ENCODE data around the gene UNC5A.

UNC5A gene

DNA sequence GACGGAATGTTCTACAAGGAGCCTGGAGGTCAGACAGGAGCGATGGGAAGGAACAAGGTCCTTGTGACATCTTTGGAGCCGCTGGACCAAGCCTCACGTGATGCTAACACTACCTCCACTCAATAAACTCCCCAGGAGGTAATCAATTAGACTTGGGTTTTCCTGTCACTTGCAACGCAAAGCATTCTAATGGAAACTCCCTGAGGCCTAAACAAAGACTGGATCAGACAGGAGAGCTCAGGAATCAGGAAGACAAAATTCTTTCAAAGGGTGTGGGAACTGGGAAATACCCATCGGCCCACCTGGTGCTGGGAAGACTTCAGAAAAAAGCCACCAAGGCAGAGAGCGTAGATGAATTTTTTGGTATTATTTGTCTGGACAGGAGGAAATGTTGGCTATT lies 22.3 kb upstream of the UNC5A start:
- DNase-seq (ENCODE audit: low read depth, low spot score), result no peak
- in situ Hi-C loops (cut with HindIII; ENCODE audit: low sequenced_read_pairs), result no loop called here
- no peak overlapping the region for H3K4me3 ChIP-seq (ENCODE audit: low read depth, low read length)
- TF ChIP-seq CTCF (IDR thresholded peaks at IDR 0.05; ENCODE audit: low read depth, low read length), result no peak

- no peak for TF ChIP-seq CTCF (IDR thresholded peaks at IDR 0.05; ENCODE audit: low read depth, low read length)
- no peak for DNase-seq (ENCODE audit: low read depth, low spot score)
- in situ Hi-C loops (cut with HindIII; ENCODE audit: low sequenced_read_pairs), result no loop called here
- no peak overlapping the region for H3K4me3 ChIP-seq (ENCODE audit: low read depth, low read length)
Measured at GRCh38 chr5:176788941-176789872, 21.2 kb upstream of the UNC5A start.

DNA sequence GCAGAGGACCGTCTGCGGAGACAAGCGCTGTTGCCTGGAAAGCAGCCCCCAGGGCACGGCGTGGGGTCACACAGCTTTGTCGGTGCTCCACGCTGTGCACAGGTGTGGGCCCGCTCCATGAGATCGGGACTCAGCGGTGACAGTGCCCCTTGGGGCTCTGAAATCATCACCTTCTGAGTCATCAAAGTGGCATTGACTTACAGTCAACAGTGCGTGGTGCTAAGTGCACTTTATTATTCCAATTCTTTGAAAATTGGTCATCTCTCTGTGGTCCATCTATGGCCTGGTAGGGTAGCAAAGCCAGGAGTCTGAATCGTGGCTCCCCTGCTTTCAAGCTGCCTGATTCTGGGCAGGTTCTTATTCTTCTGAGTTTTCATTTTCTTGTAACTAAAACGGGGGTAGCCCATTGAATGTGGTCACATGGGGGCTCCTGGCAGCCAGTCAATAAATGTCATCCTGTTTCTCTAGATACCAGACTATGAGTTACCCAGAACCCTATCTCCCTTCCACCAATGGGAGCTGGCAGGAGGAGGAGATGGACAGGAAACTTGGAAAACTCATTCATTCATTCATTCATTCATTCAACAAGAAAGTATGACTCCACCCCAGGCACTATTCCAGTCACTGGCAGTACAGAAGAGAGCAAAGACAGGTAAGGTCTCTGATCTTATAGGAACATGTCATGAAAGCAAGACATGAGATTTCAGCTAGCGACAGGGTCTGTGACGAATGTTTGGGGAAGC lies 20.3 kb upstream of the UNC5A start:
- no peak for DNase-seq (ENCODE audit: low read depth, low spot score)
- H3K4me3 ChIP-seq (ENCODE audit: low read depth, low read length), result no peak overlapping the region
- TF ChIP-seq CTCF (IDR thresholded peaks at IDR 0.05; ENCODE audit: low read depth, low read length), result no peak
- in situ Hi-C loops (cut with HindIII; ENCODE audit: low sequenced_read_pairs), result no loop called here

GRCh38 chr5:176790941-176791340 lies 19.4 kb upstream of the UNC5A start:
- DNase-seq (ENCODE audit: low read depth, low spot score), result no peak
- in situ Hi-C loops (cut with HindIII; ENCODE audit: low sequenced_read_pairs), result no loop called here
- TF ChIP-seq CTCF (IDR thresholded peaks at IDR 0.05; ENCODE audit: low read depth, low read length), result no peak
- H3K4me3 ChIP-seq (ENCODE audit: low read depth, low read length), result no peak overlapping the region

DNA sequence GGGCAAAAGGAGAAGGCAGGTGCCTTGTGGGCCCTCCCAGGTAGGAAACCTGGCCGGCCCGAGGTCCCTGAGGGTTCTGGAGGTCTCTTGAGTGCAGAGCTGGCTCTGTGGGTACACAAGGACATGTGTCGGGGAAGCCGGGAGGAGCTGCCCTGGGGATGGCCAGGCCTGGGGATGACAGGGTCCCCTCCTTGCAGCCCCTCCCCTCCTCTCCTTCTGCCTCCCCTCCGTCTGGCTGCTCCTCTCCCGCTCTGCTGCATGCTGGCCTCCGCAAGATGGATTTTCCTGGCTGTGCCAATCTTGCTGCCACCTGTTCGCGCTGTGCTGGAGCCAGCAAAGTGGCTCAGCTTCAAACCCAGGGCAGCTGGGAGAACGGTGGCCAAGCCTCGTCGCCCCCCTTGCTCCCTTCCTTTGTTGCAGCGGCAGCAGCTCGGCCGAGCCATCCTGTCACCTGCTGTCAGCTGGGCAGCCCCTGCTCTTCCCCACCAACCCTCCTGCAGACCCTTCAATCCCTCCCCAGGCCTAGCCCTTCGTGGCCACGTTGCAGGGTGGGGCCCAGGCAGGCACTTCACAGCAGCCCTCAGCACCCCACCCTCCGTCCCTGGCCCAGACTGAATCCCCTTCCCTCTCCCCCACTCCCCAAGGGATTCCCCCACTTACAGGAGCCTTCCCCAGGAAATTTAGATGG lies 17.6 kb upstream of the UNC5A start:
- in situ Hi-C loops (cut with HindIII; ENCODE audit: low sequenced_read_pairs), result no loop called here
- no peak overlapping the region for H3K4me3 ChIP-seq (ENCODE audit: low read depth, low read length)
- DNase-seq (ENCODE audit: low read depth, low spot score), result no peak
- TF ChIP-seq CTCF (IDR thresholded peaks at IDR 0.05; ENCODE audit: low read depth, low read length), result no peak

DNA sequence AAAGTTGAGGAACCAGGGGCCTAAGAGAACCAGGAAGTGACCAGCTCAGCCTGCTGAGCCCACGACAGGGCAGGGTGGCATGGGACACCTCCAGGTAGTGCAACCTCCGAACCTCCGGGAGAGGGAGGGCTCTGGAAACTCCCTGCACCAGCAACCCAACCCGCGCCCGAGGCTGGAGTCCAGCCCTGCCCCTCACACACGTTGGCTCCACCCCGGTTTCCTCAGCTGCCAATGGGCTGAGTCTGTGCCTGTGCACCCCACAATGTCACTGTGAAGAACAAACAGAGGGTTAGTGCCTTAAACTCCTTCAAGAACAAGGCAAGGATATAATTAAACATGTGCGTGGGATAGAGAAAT lies 17.0 kb upstream of the UNC5A start:
- in situ Hi-C loops (cut with HindIII; ENCODE audit: low sequenced_read_pairs), result no loop called here
- no peak for TF ChIP-seq CTCF (IDR thresholded peaks at IDR 0.05; ENCODE audit: low read depth, low read length)

More for the DNA sequence above, 17.0 kb upstream of the UNC5A start:
- H3K4me3 ChIP-seq (ENCODE audit: low read depth, low read length), result no peak overlapping the region
- no peak for DNase-seq (ENCODE audit: low read depth, low spot score)

Data from astrocyte of the spinal cord (primary cell).